K562 treated with DMSO at 1 percent for 24 hours (cell line): ENCODE results near the gene PIK3R5. TPM values are rescaled to one million over a fixed set of nuclear protein-coding genes. Genes with fewer than 3 reads are reported as not detected.

ENCODE experiments used
- total RNA-seq: library from RNA; unstranded; fragments of 300-600 nt; gene quantifications from 2 replicates; pipeline ENCODE4 v1.2.3, GENCODE V29; 2022; ENCODE audit warnings: low read depth; ENCODE audit not compliant: insufficient read depth

Gene PIK3R5, protein sequence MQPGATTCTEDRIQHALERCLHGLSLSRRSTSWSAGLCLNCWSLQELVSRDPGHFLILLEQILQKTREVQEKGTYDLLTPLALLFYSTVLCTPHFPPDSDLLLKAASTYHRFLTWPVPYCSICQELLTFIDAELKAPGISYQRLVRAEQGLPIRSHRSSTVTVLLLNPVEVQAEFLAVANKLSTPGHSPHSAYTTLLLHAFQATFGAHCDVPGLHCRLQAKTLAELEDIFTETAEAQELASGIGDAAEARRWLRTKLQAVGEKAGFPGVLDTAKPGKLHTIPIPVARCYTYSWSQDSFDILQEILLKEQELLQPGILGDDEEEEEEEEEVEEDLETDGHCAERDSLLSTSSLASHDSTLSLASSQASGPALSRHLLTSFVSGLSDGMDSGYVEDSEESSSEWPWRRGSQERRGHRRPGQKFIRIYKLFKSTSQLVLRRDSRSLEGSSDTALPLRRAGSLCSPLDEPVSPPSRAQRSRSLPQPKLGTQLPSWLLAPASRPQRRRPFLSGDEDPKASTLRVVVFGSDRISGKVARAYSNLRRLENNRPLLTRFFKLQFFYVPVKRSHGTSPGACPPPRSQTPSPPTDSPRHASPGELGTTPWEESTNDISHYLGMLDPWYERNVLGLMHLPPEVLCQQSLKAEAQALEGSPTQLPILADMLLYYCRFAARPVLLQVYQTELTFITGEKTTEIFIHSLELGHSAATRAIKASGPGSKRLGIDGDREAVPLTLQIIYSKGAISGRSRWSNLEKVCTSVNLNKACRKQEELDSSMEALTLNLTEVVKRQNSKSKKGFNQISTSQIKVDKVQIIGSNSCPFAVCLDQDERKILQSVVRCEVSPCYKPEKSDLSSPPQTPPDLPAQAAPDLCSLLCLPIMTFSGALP
- not detected in 2 replicates for total RNA-seq

DNA sequence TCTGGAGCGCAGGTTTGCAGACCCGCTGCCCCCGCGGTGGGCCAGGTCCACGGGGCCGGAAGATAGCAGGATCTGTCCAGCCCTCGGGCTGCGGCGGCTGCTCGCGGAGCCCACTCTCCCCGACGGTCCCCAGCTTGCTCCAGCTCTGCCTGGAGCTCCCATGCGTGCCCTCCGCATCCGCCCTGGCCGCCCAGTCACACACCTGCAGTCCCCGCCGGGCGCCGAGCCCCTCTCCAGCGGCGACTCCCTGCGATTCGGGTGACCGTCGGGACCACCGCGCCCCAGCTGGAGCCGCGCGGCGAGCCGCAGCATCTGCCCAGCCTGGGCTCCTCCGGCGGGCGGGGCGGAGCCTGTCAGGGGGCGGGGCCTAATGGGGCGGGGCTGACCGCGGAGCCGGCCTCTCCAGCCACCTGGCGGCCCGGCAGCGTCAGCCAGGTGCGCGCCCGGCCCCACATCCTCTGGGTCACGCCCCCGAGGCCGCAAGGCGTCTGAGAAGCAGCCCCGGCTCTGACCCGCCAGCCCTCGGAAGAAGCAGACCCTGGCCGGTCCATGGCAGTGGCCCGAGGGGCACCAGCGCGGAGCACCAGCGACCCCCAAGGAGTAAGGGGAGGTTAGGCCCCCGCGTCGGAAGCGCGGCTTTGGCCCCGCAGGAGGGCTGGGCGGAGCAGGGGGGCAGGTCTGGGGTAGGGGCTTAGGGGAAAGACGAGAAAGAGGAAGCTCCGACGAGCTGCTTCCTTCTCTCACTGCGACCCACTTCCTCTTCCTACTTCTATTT, at the start of gene PIK3R5:
Gene PIK3R5 (minus strand): TSS at position 314 of the 775 bp plus-strand sequence. CDS start 54,213 bp downstream, outside the sequence.

DNA sequence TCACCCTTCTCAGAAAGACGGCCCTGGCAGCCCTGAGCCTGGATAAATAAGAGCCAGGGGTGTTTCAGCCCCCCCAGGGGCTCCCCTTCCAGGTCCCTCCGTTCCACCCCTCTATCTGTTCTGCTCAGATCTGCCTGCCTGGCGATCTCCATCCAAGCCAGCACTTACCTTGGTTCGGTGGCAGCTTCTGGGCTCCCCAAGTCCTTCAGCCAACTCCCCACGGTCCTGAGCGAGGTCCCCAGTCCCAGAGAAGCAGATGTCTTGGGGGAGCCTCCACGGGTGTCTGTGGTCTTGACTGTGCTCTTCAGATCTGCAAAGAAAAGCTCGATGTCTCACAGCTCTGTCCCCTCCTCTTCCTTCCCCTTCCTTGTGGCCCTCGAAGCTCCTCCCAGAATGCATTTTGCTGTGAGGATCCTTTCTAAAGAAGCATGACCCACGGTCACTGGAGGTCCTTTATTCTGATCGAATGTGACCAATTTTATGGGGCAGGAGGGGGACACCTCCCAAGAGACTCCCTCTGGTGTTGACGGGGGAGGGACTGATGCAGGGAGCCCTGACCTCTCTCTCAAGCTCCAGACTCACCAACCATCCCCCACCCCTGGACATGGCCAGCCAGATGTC, 98.0 kb downstream of the PIK3R5 start, which contains the start of gene PIK3R6:
Gene PIK3R6 (minus strand): TSS at position 314 of the 621 bp plus-strand sequence. CDS start 17,880 bp downstream, outside the sequence.

Other genes starting within 250 kb of the PIK3R5 start
- not detected in 2 replicates for gene CCDC42, start 220.9 kb downstream of the PIK3R5 start, total RNA-seq
- gene SPDYE4, start 207.2 kb downstream of the PIK3R5 start, total RNA-seq = not detected in 2 replicates
- gene MFSD6L, start 166.3 kb downstream of the PIK3R5 start, total RNA-seq = not detected in 2 replicates
- not detected in 2 replicates for gene PIK3R6, start 98.0 kb downstream of the PIK3R5 start, total RNA-seq
- 0.05 TPM in 1 of 2 replicates, not detected in the other for gene NTN1, start 55.8 kb upstream of the PIK3R5 start, total RNA-seq